ENCODE measurements around the gene EIF3F.

GRCh38 chr11:7968686-7969085, 18.5 kb upstream of the EIF3F start:
- TF ChIP-seq EZH2 (IDR thresholded peaks at IDR 0.05; ENCODE audit: borderline replicate concordance, low read depth, low read length, severe bottlenecking) (no peak), CTCF (IDR thresholded peaks at IDR 0.05; ENCODE audit: borderline replicate concordance, extremely low read depth, low read length, poor library complexity, severe bottlenecking) (no peak)

Data from DND-41 (cell line).